Activated CD4-positive, CD25-positive, alpha-beta regulatory T cell treated with anti-CD3 and anti-CD28 coated beads, Interleukin-2, amount 50 U/mL, for 72 hours (primary cell): ENCODE data around the gene ITPR1.
"Not testable (repeated sequence)": the region's sequence is repeated elsewhere in the genome, so short reads cannot be mapped to it uniquely, and the experiment has no call there.

Experiments
- DNase-seq: peaks from one replicate; pipeline ENCODE4 v3.0.0; 2021

Gene ITPR1

DNA sequence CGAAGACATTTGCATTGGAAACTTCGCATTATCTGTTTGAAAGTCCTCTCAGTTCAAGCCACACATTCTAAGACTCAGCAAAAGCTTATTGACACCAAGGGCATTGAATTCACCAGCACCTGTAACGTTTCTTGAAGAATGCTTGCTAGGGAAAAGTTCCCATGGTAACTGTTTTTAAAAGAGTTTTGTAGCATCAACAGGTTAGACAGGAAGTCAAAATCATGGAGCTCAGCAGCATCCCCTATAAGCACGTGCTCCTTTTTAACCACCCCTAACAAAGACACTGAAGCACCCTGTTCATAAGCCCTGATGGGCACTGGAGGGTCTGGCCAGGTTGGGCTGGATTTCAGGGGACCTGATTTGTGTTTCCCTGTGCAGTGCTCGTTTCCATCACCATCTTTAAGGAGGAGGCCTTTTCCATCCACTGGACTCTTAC lies 256.4 kb downstream of the ITPR1 start:
- no peak for DNase-seq

DNA sequence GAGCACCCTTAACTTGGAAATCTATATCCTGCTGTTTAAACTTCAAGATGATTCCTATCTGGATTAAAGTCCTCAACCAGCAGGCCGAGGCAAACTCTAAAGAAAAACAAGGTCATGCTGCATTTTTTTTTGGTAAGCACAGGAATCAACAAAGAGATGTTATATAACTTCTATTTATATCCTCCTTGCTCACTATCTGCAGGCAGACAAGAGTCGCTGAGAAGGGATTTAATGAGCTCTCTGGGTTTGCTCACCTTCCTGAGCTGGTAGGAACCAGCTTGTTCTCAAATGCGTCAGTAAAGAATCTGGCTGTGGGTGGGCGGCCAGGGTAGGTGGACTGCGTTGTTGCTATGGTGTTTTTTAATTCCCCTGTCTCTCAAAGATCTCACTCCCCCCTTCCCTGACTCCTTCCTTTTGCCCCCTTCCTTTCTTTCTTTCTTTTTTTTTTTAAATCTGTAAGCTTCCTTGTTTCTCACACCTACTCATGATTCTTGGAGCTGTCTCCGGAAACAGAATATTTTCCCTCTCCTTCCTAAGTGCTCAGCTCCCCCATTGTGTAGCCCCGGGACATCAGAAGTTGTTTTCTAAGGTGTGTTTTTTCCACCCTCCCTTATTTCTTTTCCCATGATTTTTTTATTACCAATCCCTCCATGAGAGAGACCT lies 257.3 kb downstream of the ITPR1 start:
- DNase-seq, result no peak

DNA sequence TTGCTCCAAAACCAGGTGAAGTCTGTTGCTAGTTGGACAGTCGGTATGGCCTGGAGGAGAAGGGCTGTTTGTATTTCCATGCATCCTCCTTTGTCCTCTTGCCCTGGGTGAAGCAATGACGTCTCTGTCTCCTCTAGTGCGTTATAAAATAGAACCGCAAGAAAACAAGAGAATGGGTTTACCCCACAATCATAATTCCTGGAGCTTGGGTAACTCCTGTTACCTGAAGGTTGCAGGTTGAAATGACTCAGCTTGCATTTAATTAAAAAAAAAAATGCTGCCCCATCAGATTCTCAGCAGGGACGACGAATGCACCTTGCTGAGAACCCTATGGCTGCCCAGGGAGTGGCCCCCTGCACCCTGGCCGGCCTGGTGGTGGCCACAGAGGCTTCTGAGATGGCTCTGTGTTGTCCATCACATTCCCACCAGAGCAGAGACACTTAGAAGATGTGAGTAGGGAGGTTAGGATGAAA lies 257.9 kb downstream of the ITPR1 start:
- DNase-seq, result no peak

DNA sequence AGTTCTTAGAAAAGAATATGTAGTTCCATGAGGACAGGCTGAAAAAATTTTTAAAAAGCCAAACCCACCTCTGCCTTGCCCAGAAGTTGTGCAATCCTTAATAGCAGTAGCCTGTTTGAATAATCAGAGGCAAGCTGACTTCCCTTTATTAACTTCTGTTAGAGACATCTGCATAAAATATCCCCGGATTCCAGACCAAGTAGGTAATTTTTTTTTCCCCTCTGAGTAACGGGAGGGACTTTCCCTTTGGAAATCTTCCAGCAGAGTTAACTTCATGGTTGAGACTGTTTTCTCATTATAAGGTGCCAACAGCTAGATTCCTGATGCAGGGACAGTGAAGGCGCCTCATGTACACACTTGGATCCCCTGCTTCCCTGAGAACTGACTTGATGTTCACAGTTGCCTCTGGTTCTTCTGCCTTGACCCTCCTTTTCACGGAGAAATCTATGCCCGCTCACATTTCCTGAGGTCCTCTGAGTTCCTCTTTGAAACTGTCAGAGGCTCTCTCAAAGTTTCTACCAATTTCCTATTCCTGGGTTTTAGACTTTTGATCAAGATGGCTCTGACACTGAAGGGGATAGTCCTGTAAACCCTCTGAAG lies 258.5 kb downstream of the ITPR1 start:
- DNase-seq, result no peak

DNA sequence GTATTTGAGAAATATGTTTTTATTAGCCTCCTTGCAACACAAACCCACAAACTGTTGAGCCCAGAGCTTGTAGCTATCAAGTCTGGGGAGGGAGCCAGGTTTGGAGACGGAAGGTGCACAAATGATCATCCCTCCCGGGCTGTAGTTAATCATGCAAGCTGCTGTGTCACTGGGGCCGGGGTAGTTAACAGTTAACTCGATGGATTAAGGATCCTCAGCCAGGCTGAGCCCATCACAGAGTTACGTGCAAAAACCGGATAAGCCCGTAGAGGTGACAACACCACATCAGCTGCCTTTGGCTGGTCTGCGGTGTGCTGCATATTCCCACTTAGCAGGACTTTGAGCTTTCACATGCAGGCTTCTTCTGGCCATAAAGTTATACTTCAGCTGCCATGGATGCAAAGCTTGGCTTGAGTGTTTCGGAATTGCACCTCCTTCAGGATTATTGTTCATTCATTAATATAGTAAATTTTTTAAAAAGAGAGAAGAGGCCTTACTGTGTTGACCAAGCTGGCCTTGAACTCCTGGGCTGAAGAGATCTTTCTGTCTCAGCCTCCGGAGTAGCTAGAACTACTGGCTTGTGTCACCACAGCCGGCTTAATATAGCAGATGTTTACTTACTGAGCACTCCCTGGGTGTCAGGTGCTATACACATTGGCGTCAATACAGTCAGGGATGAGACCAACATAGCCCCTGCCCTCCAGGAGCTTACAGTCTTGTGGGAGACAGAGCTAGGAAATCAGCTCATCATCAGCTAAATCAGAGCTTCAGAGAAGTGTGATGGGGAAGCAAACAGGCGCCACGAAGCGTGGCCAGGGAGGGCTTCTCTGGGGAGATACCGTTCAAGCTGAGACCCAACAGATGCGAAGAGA lies 259.3 kb downstream of the ITPR1 start:
- no peak for DNase-seq

DNA sequence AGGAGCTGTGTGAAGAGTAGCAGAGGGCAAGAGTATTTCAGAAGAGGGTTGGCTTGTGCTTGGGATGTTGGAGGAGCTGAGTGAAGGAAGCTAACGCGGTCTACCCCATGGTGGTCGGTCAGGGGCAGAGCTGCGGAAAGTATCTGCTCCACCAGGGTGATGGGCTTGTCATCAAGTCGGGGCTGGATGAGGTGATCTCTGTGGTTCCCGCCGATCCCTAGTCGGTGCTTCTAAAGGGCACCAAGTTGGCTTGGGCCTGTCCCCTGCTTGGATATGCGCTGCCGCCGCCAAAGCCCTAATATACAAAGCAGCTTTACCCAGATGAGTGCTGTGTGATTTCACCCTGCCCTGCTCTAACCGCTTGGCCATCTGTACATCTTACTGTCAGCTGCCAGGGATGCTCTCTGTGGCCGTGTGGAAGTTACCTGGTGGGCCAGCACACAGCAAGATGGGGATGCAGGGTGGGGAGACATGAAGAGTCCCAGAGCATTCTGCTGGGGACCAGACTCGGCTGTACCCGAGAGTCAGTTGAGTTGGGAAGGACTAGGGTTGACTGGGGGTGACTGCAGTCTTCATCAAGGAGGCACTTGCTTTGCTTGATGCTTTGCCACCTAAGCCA lies 260.0 kb downstream of the ITPR1 start:
- no peak for DNase-seq

DNA sequence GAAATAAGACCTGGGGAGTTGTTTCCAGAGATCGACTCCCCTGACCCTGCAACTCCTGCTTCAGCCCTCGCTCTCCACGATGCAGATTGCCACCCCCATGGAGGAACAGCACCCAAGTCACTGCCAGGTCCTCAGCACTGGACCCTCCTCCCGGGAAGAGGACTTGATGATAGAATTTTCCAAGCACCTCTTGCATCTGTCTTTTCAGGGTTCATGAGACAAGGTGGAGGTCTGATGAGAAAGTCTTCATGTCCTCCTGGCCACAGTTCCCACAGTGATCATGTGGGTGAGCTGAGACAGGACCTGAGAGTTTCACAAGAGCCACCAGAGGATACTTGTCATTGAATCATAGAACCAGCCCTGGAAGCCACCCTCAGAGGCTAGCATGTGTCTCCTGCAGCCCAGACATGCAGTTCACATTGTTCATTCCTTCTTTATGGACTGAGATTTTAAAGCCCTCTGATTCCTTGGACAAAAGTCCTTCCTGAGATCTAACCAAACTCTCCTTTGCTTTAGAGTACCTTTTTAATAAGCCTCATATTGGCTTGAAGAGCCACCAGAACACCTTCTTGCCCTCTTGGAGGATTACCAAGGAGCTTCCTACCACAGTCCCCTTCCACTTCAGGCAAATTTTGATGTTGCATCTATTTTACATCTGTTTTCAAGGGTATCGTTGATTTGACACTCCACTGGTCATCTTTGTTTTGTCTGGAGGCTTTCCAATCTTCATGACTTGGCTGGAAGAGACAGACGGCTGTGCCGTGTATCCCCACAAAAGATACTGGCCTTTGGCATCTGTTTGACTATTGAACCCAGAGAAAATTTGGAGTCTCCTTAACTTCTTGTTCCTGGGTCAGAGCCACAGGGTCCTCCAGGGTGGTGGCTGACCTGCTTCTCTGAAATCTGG lies 261.3 kb downstream of the ITPR1 start:
- no peak for DNase-seq

DNA sequence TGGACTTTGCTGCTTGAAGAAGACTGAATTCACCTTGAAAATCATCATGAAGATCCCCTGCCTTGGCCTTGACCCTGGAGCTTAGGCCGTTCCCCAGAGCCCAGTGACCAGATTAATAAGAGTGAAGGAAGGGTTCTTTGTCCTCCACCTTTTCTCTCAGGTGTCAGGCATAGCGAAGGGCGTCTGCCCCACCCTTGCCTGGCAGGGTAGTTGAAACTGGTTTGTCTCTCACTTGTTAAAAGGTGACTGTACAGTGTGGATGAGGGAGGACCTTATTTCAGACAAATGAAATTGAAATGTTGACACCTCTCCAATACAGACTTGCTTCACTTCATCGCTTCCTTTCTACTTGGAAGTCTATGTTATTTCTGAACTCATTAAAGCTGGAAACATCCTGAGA lies 262.4 kb downstream of the ITPR1 start:
- no peak for DNase-seq

DNA sequence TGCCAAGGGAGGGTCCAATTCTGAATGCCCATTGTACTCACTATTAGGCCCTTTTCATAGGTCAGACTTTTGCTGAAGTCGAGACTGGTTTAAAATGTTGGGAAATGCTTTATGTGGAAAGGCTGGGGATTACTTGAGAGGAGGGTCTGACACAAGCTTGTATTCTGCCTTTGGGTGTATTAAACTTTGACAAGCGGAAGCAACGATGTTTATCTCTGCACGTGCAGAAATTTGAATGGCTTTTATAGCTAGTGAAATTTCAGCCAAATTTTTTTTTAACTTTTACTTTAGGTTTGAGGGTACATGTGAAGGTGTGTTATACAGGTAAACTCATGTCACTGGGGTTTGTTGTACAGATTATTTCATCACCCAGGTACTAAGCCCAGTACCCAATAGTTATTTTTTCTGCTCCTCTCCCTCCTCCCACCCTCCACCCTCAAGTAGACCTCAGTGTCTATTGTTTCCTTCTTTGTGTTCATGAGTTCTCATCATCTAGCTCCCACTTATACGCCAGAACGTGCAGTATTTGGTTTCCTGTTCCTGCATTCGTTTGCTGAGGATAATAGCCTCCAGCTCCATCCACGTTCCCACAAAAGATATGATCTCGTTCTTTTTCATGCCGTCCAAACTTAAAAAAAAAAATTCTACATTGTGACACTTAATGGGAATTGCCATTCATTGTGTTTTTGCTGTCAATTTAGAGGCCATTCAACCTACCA lies 263.1 kb downstream of the ITPR1 start:
- no peak for DNase-seq

DNA sequence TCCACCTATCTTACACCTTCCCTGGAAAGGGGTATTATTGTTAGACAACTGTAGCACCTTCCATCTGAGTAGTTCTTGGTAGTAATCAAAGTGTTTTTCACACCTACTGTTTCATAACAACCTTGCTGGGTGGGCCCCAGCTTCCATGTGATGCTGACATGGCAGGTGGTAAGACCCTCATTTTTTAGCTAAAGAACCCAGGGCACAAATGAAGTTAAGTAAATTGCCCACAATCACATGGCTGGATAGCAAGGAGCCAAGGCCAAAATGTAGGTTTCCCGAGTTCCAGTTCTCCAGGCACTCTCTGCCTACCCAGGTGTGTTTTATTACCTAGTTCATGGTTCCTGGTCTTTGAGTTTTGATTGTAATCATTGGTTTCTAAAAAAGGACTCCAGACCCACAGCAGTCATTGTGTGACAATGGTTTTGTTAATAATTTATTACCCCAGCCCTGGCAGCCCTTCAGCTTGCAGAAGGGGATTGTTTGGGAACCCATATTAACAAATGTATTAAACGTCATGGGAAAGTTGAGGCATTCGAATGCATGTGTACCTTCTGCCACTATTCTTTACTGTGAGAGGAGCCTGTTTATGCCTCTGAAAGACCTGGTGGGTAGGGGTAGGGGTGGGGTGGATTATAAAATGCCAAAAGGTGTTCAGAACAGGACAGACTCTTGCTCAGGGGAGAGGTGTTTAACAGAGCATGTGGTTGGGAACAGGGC lies 263.9 kb downstream of the ITPR1 start:
- no peak for DNase-seq

DNA sequence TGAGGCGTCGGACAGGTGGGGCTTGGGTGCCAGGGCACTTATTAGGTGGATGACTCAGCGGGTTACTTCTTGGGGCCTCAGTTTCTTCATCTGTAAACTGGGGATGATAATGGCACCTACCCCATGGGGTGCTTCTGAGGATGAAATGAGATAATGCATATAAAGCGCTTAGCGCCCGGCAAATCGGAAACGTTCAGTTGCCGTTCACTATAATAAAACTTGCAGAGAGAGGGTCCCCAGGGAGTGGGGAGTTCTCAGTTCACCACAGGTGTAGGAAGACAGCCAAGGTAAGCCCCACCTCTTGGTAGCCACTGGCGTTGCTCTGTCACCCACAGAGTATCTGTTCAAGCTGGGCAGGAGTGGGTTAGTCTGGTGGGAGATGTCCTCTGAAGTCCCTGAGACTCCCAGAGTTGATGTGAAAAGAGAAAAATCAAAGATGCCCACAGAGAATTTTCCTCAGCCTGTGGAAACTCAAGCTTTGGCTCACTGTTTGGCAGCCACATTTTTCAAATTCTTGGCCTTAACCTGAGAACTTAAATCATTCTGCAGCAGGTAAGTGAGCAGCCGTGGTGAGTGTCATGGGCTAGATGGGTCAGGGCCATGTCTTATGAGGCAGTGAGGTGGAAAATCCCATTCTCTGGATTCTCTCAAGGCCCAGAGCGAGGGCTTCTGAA lies 264.6 kb downstream of the ITPR1 start:
- no peak for DNase-seq

DNA sequence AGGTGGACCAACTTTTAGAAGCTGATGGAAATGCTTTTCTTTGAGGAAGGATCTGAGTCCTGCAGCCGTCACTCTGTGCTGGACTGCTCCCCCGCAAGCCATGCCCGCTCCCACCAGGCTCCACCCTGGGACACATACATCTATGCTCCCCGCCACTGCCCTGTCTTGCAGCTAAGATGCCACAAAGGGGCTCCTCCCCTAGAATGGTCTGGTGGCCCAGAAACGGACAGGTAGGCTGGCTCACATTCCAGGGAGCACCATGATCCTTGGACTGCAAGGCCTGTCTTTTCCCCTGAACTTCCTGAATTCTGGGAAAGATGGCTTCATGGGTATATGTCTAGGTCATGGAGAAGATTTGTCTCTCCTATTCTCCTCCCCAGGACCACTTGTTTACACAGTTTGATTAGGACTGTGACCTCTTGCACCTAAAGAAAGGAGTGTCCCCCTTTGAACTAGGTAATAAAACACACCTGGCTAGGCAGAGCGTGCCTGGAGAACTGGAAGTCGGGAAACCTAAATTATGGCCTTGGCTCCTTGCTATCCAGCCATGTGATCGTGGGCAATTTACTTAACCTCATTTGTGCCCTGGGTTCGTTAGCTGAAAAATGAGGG lies 265.2 kb downstream of the ITPR1 start:
- DNase-seq, result no peak

DNA sequence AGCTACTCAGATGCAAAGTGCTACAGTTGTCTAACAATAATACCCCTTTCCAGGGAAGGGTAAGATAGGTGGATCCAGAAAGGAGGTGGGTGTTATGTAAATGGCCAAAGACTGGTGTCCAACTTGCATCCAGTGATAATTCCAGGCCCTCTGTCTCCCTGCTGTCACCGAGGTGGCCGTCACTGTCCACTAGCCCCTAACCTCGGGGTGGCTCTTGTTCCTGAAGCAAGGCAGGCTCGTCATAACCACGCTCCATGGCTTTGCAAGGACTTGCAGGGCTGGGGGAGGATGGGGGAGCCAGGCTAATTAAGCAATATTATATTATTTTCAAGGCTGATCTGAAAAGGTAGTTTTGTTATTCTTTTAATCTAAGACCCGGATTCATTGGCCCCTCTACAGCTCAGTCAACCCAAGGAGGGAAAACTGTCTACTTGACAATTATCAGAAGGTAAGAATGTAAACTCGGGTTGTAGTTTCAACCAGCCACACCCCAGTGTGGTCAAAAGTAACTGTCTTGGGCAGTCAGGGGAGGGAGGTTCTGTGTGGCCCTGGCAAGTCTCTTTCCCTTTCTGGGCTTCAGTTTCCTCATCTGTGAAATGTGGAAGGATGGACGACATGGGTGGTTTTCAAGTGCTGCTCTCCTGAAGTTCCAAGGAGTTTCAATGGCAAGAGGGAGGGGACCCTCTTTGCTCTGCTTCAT lies 266.0 kb downstream of the ITPR1 start:
- no peak for DNase-seq

DNA sequence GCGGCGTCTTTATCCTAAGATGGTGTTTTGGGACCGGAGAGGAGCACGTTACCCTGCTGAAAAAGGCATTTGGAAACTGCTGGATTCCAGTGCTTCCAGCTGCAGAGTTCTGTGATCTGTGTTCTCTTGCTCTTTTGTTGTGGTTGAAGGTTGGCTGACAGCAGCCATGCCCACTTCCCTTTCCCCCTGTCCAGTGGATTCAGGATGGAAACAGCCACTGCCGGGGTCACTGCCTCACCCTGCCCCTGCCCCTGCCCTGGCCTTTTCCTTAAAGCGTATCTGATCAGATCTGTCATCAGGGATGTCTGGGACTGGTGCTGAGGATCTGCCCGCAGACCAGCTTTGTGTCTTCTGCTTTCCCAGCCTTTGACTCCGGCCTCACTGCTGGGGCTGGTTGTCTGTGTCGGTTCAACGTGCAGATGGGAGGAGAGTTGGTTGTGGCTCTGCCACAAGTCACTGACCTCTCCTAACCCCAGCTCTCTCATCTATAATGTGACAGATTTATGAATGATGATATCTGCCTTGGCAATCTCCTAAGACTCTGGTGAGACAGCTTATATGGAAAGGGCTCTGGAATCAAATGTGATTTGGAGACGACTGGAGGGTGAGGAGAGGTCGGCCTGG lies 266.7 kb downstream of the ITPR1 start:
- DNase-seq, result no peak

DNA sequence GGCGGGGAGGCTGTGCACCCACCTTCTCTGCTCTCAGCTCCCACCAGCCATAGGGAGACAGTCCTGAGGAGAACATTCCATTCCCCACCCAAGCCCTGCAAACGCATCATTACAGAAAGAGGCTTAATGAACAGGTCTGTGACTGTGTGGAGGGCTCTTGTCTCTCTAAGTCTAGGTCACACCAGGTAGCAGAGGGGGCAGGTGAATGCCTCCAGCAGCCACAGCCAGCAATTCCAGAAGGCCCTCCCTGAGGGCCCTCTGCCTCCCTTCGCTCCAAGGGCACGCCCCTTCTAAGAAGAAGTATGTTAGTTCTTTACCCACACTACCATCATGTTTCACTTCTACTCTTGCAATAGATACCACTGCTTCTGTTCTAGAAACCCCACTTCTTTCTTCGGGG lies 268.6 kb downstream of the ITPR1 start:
- DNase-seq, result no peak

DNA sequence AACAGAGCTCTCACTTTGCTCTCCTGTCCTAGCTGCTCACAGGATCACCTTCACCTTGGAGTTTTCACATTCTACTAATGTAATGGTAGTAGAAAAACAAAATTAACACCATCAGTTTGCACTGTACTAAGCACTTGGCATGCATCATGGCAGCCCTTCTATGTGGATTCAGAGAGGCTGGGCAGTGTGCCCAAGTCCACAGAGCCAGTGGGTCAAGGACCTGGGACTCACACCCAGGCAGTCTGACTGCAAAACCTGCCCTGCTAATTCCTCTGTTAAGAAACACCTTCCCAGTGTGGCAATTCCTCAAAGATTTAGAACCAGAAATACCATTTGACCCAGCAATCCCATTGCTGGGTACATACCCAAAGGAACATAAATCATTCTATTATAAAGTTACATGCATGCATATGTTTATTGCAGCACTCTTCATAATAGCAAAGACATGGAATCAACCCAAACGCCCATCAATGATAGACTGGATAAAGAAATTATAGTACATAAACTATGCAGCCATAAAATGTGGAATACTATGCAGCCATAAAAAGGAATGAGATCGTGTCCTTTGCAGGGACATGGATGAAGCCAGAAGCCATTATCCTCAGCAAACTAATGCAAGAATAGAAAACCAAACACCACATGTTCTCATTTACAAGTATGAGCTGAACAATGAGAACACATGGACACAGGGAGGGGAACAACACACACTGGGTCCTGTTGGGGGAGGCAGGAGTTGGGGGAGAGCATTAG lies 269.5 kb downstream of the ITPR1 start:
- DNase-seq, result not testable (repeated sequence)

DNA sequence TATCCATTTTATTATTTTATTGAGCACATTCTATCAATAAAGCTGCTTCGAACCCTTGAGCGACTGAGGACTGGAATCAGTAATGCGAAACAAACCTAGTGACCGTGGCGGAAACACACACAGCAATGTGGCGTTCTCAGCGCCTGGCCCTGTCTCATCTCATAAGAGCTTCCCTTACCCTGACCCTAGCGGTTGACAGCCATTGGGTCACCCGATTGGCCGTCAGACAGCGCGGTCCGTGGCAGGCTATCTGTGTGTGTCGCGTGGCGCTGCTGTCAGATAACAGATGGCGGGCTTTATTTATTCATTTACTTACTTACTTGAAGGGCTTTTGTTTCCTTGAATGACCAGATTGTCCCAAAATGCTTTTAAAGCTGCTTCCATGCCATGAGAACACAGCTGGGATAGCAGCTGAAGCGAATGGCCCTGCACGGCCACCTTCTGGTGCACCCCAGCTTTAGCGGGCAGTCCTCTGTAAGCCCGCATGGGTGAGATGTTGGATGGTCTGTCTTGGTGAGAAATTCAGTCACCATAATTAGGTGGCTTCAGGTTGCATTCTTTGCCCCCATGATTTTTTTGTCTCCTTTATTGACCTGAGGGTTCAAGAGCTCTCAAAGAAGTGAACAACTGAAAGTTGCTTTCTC lies 270.6 kb downstream of the ITPR1 start:
- DNase-seq, result no peak
